ENCODE results near the gene RBBP8NL. TPM values are rescaled to one million over a fixed set of nuclear protein-coding genes. Genes with fewer than 3 reads are reported as not detected.

Gene RBBP8NL
- total RNA-seq, 1 donor from 2014 or later, result 0.10 TPM

GRCh38 chr20:62370115-62370806, 57.1 kb downstream of the RBBP8NL start:
- Mint-ChIP-seq H3K27me3 (ENCODE audit: unreplicated experiment) (peaks cover 10% of the 10 kb centered on the region), H3K4me1 (ENCODE audit: unreplicated experiment) (peaks cover 9% of the 10 kb centered on the region), H3K4me3 (ENCODE audit: unreplicated experiment) (no peak overlapping the region), H3K9me3 (ENCODE audit: unreplicated experiment) (no peaks in the 10 kb centered on the region), H3K27ac (ENCODE audit: unreplicated experiment) (no peak overlapping the region), H3K36me3 (ENCODE audit: low read depth, unreplicated experiment) (no peaks in the 10 kb centered on the region)
- no peak for DNase-seq (ENCODE audit: low spot score)
- no peak for TF ChIP-seq CTCF (IDR thresholded peaks at IDR 0.05; ENCODE audit: unreplicated experiment)

- TF ChIP-seq CTCF (IDR thresholded peaks at IDR 0.05; ENCODE audit: unreplicated experiment), result no peak
- no peak overlapping the region for H3K4me3 Mint-ChIP-seq (ENCODE audit: unreplicated experiment)
- H3K9me3 Mint-ChIP-seq (ENCODE audit: unreplicated experiment), result no peaks in the 10 kb centered on the region
- no peak for DNase-seq (ENCODE audit: low spot score)
- H3K27me3 Mint-ChIP-seq (ENCODE audit: unreplicated experiment), result peaks cover 10% of the 10 kb centered on the region
- no peak overlapping the region for H3K27ac Mint-ChIP-seq (ENCODE audit: unreplicated experiment)
- H3K36me3 Mint-ChIP-seq (ENCODE audit: low read depth, unreplicated experiment), result no peaks in the 10 kb centered on the region
- H3K4me1 Mint-ChIP-seq (ENCODE audit: unreplicated experiment), result peaks cover 9% of the 10 kb centered on the region
These were observed 57.6 kb downstream of the RBBP8NL start for GRCh38 chr20:62369815-62370114.

GRCh38 chr20:62368976-62369814, 58.1 kb downstream of the RBBP8NL start:
- peak overlapping the region; percentile 74 for H3K4me3 Mint-ChIP-seq (ENCODE audit: unreplicated experiment)
- H3K4me1 Mint-ChIP-seq (ENCODE audit: unreplicated experiment), result peaks cover 7% of the 10 kb centered on the region
- H3K36me3 Mint-ChIP-seq (ENCODE audit: low read depth, unreplicated experiment), result no peaks in the 10 kb centered on the region
- peak; percentile 54 for TF ChIP-seq CTCF (IDR thresholded peaks at IDR 0.05; ENCODE audit: unreplicated experiment)
- peak; percentile 52 for DNase-seq (ENCODE audit: low spot score)
- peaks cover 10% of the 10 kb centered on the region for H3K27me3 Mint-ChIP-seq (ENCODE audit: unreplicated experiment)
- peak overlapping the region; percentile 31 for H3K27ac Mint-ChIP-seq (ENCODE audit: unreplicated experiment)
- H3K9me3 Mint-ChIP-seq (ENCODE audit: unreplicated experiment), result no peaks in the 10 kb centered on the region

GRCh38 chr20:62368392-62368975, 58.9 kb downstream of the RBBP8NL start:
- Mint-ChIP-seq H3K27ac (ENCODE audit: unreplicated experiment) (no peak overlapping the region), H3K9me3 (ENCODE audit: unreplicated experiment) (no peaks in the 10 kb centered on the region), H3K36me3 (ENCODE audit: low read depth, unreplicated experiment) (no peaks in the 10 kb centered on the region), H3K4me1 (ENCODE audit: unreplicated experiment) (peaks cover 5% of the 10 kb centered on the region), H3K27me3 (ENCODE audit: unreplicated experiment) (peaks cover 8% of the 10 kb centered on the region), H3K4me3 (ENCODE audit: unreplicated experiment) (no peak overlapping the region)
- no peak for TF ChIP-seq CTCF (IDR thresholded peaks at IDR 0.05; ENCODE audit: unreplicated experiment)
- no peak for DNase-seq (ENCODE audit: low spot score)

Data from endothelial cell (in vitro differentiated cells).